Ovary (tissue), 3 donors: ENCODE results near the gene RHBDL1.

ENCODE experiments used
- CTCF ChIP-seq, 3 donors: fragments of 450-650 bp in 2 of 3; fragments of 200-600 bp in 1 of 3; IDR thresholded peaks; one replicate each; pipeline versions ENCODE4 v1.5.1 to v1.8.0; 2016 to 2022; ENCODE audit warnings: antibody characterized with exemption in 3 of 3, mild to moderate bottlenecking in 1 of 3
- POLR2A ChIP-seq: fragments of 450-650 bp; IDR thresholded peaks from one replicate; pipeline ENCODE4 v1.6.1; 2017; ENCODE audit warnings: antibody characterized with exemption, mild to moderate bottlenecking, moderate library complexity
- donor health status: DM: no; HTN: no; CAD: no.

- no peak for TF ChIP-seq CTCF (IDR thresholded peaks at IDR 0.05)
- no peak for TF ChIP-seq POLR2A
Measured at GRCh38 chr16:654034-654433, 21.4 kb upstream of the RHBDL1 start.
